SK-N-SH treated with all-trans-retinoic acid at 6 μM for 48 hours (cell line): Measurements from ENCODE around the gene ODAD3.

Experiments
- ATAC-seq: fragments of 200-7000 bp; cut with Tn5 transposase; 3 replicates; pipeline ENCODE4 v1.9.1; 2020; ENCODE audit warnings: mild to moderate bottlenecking, moderate library complexity
- ARNTL ChIP-seq: fragments of 450-650 bp; formaldehyde crosslinking; IDR thresholded peaks from 2 replicates; pipeline ENCODE4 v1.5.0; 2020; ENCODE audit warnings: low read depth, mild to moderate bottlenecking, moderate library complexity, borderline replicate concordance
- BACH2 ChIP-seq: fragments of 250-450 bp; sonication (Bioruptor Pico); IDR thresholded peaks from 2 replicates; pipeline ENCODE4 v1.9.0; 2021; ENCODE audit warnings: mild to moderate bottlenecking, borderline replicate concordance
- CREB5 ChIP-seq: fragments of 250-450 bp; sonication (Bioruptor Pico); IDR thresholded peaks from 2 replicates; pipeline ENCODE4 v1.5.1; 2020; ENCODE audit warnings: low read depth, mild to moderate bottlenecking, moderate library complexity
- CSDC2 ChIP-seq: fragments of 250-450 bp; sonication (Bioruptor Pico); IDR thresholded peaks from 2 replicates; pipeline ENCODE4 v1.5.0; 2020; ENCODE audit warnings: mild to moderate bottlenecking, moderate library complexity
- CSRNP3 ChIP-seq: fragments of 250-450 bp; sonication (Bioruptor Pico); IDR thresholded peaks from 2 replicates; pipeline ENCODE4 v1.5.1; 2021; ENCODE audit warnings: mild to moderate bottlenecking, moderate library complexity
- ESRRG ChIP-seq: fragments of 250-450 bp; sonication (Bioruptor Pico); IDR thresholded peaks from 2 replicates; pipeline ENCODE4 v1.6.1; 2021; ENCODE audit warnings: mild to moderate bottlenecking
- GLIS3 ChIP-seq: fragments of 250-450 bp; sonication (Bioruptor Pico); IDR thresholded peaks from 2 replicates; pipeline ENCODE4 v1.5.0; 2020; ENCODE audit warnings: mild to moderate bottlenecking, moderate library complexity
- ISL1 ChIP-seq: fragments of 250-450 bp; sonication (Bioruptor Pico); IDR thresholded peaks from 2 replicates; pipeline ENCODE4 v2.1.2; 2022; ENCODE audit warnings: mild to moderate bottlenecking, moderate library complexity
- OSR1 ChIP-seq: fragments of 250-450 bp; sonication (Bioruptor Pico); IDR thresholded peaks from 2 replicates; pipeline ENCODE4 v1.8.0; 2022; ENCODE audit warnings: moderate library complexity, mild to moderate bottlenecking, inconsistent platforms
- PATZ1 ChIP-seq: fragments of 250-450 bp; sonication (Bioruptor Pico); IDR thresholded peaks from 2 replicates; pipeline ENCODE4 v1.8.0; 2020; ENCODE audit warnings: mild to moderate bottlenecking, moderate library complexity, borderline replicate concordance
- POU6F1 ChIP-seq: fragments of 250-450 bp; sonication (Bioruptor Pico); IDR thresholded peaks from 2 replicates; pipeline ENCODE4 v1.8.0; 2021; ENCODE audit warnings: low read depth, mild to moderate bottlenecking, moderate library complexity, borderline replicate concordance
- PPARA ChIP-seq: fragments of 250-450 bp; sonication (Bioruptor Pico); IDR thresholded peaks from 2 replicates; pipeline ENCODE4 v1.5.0; 2020; ENCODE audit warnings: mild to moderate bottlenecking, borderline replicate concordance
- RARB ChIP-seq: fragments of 250-450 bp; sonication (Bioruptor Pico); IDR thresholded peaks from 2 replicates; pipeline ENCODE4 v1.8.0; 2021; ENCODE audit warnings: mild to moderate bottlenecking, moderate library complexity
- SNAI2 ChIP-seq: fragments of 250-450 bp; sonication (Bioruptor Pico); IDR thresholded peaks from 2 replicates; pipeline ENCODE4 v1.5.0; 2020; ENCODE audit warnings: mild to moderate bottlenecking, moderate library complexity
- TCF4 ChIP-seq: fragments of 250-450 bp; sonication (Bioruptor Pico); IDR thresholded peaks from 2 replicates; pipeline ENCODE4 v1.8.0; 2021; ENCODE audit warnings: mild to moderate bottlenecking, moderate library complexity, borderline replicate concordance
- TOX ChIP-seq: fragments of 250-450 bp; sonication (Bioruptor Pico); IDR thresholded peaks from 2 replicates; pipeline ENCODE4 v1.8.0; 2021; ENCODE audit warnings: mild to moderate bottlenecking, moderate library complexity, borderline replicate concordance
- TSHZ2 ChIP-seq: fragments of 250-450 bp; sonication (Bioruptor Pico); IDR thresholded peaks from 2 replicates; pipeline ENCODE4 v1.5.0; 2020; ENCODE audit warnings: mild to moderate bottlenecking, moderate library complexity
- ZC3H10 ChIP-seq: fragments of 250-450 bp; sonication (Bioruptor Pico); IDR thresholded peaks from 2 replicates; pipeline ENCODE4 v1.5.1; 2021; ENCODE audit warnings: mild to moderate bottlenecking, moderate library complexity
- ZFP3 ChIP-seq: fragments of 250-450 bp; sonication (Bioruptor Pico); IDR thresholded peaks from 2 replicates; pipeline ENCODE4 v1.5.0; 2020; ENCODE audit warnings: mild to moderate bottlenecking, moderate library complexity
- ZFP30 ChIP-seq: fragments of 450-650 bp; formaldehyde crosslinking; IDR thresholded peaks from 2 replicates; pipeline ENCODE4 v1.5.0; 2022; ENCODE audit warnings: mild to moderate bottlenecking, moderate library complexity
- ZNF565 ChIP-seq: fragments of 450-650 bp; formaldehyde crosslinking; conservative IDR thresholded peaks from 2 replicates; pipeline ENCODE4 v1.5.0; 2020; ENCODE audit warnings: low read depth, mild to moderate bottlenecking, moderate library complexity
- ZNF70 ChIP-seq: fragments of 450-650 bp; formaldehyde crosslinking; IDR thresholded peaks from 2 replicates; pipeline ENCODE4 v1.5.0; 2020; ENCODE audit warnings: mild to moderate bottlenecking, moderate library complexity
- ZNF8 ChIP-seq: fragments of 450-650 bp; formaldehyde crosslinking; IDR thresholded peaks from 2 replicates; pipeline ENCODE4 v1.5.0; 2020; ENCODE audit warnings: mild to moderate bottlenecking, moderate library complexity

ODAD3 gene

GRCh38 chr19:11482384-11483050, 47.6 kb upstream of the ODAD3 start:
- peak; percentile 74; the same call in 1 of the 2 replicates for TF ChIP-seq ZFP3
- TF ChIP-seq SNAI2 (CRISPR knock-in tag) = no peak
- TF ChIP-seq RARB (CRISPR knock-in tag) = no peak
- TF ChIP-seq CREB5 (CRISPR knock-in tag) = no peak
- no peak for TF ChIP-seq OSR1 (CRISPR knock-in tag)
- 0 out of 2 replicates have a peak, but pooled peaks have one; percentile 42 for TF ChIP-seq TSHZ2 (CRISPR knock-in tag)
- TF ChIP-seq PPARA (CRISPR knock-in tag) = no peak
- TF ChIP-seq CSDC2 = no peak
- TF ChIP-seq TCF4 = no peak
- TF ChIP-seq POU6F1 (CRISPR knock-in tag) = no peak
- no peak for TF ChIP-seq ESRRG (CRISPR knock-in tag)
- TF ChIP-seq PATZ1 (CRISPR knock-in tag) = no peak; the same call in 1 of the 2 replicates
- TF ChIP-seq ARNTL (CRISPR knock-in tag) = peak; percentile 98
- no peak for TF ChIP-seq ZNF8 (CRISPR knock-in tag)
- no peak for TF ChIP-seq TOX (CRISPR knock-in tag)
- peak; percentile 69; the same call in 1 of the 2 replicates for TF ChIP-seq GLIS3 (CRISPR knock-in tag)
- TF ChIP-seq CSRNP3 (CRISPR knock-in tag) = no peak
- no peak for TF ChIP-seq ZFP30 (CRISPR knock-in tag)
- TF ChIP-seq ZNF70 (CRISPR knock-in tag) = peak; percentile 79
- TF ChIP-seq ZC3H10 (CRISPR knock-in tag) = no peak
- peak; percentile 17; the same call in 1 of the 2 replicates for TF ChIP-seq ISL1
- no peak for TF ChIP-seq BACH2
- no peak for TF ChIP-seq ZNF565 (CRISPR knock-in tag)
- peak; percentile 83 for ATAC-seq

GRCh38 chr19:11481534-11482383, 46.8 kb upstream of the ODAD3 start:
- peak; percentile 92 for ATAC-seq
- TF ChIP-seq CSRNP3 (CRISPR knock-in tag) = no peak
- no peak for TF ChIP-seq ZNF70 (CRISPR knock-in tag)
